IPS-NIHi7 (cell line): ENCODE measurements around the gene CLSTN2.

Experiments
- DNase-seq: peaks from one replicate; pipeline ENCODE4 v3.0.0; 2012; ENCODE audit warnings: mixed read lengths; ENCODE audit errors: extremely low spot score

CLSTN2 gene

DNA sequence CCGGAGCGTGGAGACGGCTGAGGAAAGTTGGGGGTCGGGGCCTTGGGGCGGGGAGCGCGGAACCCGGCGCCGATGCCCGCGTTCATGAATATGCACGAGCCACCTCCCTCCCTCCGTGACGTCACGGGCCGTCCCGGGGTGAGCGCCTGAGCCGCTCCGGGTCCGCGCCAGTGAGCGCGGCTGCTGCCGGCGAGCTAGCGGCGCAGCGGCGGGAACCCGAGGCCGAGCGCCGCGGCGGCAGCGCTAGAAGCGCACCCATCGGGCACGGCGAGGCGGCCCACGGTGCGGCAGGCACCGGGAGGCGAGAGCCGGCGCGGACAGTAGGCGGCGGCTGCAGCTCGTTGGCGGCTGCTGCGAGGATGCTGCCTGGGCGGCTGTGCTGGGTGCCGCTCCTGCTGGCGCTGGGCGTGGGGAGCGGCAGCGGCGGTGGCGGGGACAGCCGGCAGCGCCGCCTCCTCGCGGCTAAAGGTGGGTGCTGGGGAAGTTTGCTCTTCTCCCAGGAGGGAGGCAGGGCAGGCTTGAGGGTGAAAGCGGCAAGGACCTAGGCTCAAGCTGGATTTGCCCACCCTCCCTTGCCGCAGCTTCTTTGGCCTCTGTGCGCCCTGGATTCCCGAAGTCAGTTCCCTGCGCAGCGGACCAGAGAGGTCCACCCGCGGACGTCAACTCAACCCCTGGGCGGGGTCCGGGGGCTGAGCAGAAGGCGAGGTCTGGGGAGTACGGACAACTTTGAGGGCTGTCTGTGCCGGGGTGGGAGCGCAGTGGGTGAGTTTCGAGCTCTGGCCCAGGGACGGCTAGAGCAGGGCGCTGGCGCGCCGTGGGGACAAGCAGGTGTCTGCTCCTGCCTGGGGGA lies at the start of gene CLSTN2:
CLSTN2 (plus strand) TSS at position 170 of the 850 bp plus-strand sequence.
- DNase-seq: peak; percentile 82

DNA sequence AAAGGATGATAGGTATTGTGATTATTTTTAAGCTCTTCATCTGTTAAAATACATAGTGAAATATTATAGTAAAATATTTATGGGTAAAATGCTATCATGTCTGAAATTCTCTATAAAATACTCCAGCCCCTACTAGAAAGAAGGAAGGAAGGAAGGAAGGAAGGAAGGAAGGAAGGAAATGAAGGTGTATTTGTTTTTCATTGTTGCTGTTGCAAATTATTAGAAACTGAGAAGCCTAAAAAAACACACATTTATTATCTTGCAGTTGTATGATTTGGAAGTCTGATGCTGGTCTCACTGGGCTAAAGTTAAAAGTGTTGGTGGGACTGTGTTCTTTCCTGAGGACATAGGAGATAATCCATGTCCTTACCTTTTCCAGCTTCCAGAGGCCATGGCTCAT lies 47.6 kb upstream of the CLSTN2 start:
- no peak for DNase-seq

DNA sequence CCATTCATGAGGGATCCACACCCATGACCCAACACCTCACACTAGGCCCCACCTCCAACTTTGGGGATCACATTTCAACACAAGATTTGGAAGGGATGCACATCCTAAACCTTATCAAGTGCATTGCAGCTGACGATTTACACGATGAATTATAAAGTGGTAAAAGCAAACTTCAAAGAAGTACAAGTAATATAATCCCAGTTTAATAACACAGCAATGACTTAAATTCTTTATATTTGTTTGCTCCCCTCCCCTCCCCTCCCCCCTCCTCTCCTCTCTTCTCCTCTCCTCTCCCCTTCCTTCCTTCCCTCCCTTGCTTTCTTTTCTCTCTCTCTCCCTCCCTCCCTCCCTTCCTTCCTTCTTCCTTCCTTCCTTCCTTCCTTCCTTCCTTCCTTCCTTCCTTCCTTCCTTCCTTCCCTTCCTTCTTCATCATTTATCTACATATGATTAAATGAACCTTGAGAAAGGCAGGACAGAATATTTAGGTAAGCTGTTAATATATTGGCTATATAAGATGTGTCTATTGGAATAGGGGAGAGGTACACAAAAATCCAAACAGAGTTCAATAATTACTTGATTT lies 46.3 kb upstream of the CLSTN2 start:
- DNase-seq: no peak

DNA sequence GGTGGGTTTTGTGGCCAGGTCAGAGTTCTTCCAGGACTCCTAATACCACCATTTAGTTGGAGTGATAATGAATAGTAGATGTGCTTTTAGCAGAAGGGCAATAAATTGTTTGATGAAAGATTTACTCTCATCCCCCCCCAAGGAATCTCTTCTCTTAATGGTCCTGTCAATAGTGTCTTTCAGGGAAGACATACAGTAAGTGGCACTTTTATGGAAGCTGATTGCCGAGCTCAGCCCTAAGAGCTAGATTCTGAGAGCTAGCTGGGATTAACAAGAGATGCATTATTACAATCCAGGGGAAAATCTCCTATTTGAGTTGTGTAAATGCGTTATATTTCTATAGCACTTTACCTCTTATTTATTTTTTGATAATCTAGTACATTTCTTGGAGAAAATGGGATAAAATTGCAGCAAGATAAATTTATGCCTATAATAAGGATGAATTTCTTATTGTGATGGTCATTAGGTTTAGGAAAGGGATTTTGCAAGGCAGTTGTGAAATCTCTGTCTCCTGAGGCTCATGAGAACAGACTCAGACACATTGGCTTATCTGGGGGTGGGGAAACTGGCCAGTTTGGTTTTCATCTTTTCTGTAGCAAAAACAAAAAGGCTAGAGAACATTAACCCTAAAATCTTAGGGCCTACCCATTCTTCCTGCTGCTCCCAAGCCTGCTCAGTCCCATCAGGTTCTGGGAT lies 41.6 kb upstream of the CLSTN2 start:
- no peak for DNase-seq

DNA sequence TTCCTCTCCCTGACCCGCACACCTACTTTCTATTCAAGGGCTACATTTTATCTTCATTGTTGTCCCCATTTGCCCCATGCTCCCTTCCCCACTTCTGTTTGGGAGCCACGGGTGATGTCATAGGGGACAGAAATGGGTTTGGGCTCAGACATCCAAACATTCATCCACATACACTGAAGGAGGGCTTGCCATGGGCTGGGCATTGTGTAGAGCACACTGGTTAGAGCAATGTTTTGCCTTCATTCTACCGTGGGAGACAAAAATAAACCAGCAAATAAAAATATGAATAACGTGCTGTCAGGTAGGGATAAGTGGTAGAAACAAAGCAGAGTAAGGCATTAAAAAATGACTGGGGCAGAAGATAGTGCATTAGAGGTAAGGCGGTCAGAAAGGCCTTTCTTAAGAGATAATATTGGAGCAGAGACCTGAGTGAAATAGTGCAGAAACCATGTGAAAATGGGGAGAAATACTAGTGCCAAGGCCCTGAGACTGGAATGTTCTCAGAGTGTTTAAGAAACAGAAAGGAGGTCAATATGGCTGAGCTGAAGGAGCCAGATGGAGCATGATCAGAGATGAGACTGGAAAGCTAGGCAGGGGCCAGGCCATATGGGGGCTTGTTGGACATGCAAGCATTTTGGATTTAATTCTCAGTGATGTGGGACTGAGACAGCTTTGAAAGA lies 40.9 kb upstream of the CLSTN2 start:
- no peak for DNase-seq

DNA sequence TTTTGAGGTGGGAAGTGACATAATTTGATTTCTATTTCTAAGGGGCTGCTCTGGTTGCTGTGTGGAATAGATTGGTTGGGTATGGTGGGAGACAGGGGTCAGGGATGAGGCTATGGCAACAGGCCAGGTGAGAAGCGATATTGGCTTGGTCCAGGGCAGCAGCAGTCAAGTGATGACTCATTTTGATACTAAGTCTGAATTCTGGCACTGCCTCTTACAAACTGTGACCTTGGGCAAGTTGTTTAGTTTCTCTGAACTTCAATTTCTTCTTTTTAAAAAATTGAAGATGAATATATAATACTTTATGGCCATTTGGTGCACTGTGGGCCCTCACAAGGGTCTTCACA lies 40.4 kb upstream of the CLSTN2 start:
- no peak for DNase-seq

DNA sequence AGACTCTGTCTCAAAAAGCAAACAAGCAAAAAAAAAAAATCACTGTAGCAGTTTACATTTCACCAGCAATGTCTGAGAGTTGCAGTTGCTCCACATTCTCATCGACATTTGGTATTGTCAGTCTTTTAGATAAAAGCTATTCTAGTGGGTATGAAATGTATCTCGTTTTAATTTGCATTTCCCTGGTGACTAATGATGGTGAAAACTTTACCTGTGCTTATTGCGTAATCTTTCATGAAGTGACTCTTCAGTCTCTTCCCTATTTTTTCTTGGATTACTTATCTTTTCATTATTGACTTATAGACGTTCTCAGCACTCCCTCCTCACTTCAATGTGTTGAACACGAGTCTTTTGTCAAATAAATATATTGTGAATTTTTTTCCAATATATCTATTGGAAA lies 37.2 kb upstream of the CLSTN2 start:
- no peak for DNase-seq

DNA sequence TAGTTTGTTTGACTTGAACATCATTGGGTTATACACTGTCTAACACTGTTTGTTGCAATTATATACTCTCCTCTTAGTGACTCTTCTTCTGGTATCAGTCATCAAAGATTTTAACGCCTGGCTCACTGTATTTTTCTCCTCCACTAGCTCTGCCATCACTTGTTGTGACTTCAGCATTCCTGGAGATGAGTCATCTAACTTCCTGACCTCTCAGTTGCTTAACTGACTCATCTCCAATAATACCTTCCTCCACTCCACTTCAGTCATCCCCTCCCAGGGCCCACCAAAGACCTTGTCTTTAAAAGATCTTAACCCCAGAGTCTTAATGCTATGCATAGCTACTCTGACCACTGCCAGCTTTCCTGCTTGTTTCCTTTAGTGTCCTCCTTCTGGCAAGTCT lies 28.6 kb upstream of the CLSTN2 start:
- peak; percentile 56 for DNase-seq

DNA sequence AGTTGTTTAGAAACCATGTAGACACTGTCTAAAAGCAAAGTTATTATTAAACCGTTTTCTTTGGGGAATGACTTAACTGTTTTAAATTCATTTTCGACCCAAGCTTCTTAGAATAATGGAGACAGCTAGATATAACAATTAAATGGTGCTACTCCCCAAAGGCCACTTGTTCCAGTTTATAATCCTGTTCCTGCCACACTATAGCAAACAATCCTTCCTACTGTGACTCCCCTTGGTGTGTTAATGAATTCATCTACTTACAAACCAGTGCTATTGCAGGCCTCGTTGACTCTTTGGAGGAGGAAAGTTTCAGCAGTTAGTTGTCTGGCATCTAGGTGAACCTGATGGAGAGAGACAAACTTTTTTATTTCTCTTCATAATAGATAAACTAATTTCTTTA lies 25.2 kb upstream of the CLSTN2 start:
- peak; percentile 20 for DNase-seq

DNA sequence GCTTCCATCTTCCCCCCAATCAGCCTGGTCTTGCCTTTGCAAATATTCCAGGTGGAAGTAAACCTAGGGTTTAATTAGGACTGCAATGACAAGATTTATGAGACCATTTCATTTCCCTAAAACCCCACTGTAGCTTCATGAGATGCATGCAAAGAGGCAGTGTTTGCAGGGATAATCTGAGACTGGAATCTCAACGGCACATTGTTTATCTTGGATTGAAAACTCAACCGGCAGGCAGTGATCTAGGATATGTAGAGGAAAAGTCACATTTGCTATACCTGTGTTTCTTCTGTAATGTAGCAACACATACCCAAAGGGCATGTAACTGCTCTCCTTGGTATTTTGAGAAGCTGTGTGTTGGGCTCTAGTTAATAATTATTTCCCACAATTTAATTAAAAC lies 18.7 kb upstream of the CLSTN2 start:
- DNase-seq: no peak

DNA sequence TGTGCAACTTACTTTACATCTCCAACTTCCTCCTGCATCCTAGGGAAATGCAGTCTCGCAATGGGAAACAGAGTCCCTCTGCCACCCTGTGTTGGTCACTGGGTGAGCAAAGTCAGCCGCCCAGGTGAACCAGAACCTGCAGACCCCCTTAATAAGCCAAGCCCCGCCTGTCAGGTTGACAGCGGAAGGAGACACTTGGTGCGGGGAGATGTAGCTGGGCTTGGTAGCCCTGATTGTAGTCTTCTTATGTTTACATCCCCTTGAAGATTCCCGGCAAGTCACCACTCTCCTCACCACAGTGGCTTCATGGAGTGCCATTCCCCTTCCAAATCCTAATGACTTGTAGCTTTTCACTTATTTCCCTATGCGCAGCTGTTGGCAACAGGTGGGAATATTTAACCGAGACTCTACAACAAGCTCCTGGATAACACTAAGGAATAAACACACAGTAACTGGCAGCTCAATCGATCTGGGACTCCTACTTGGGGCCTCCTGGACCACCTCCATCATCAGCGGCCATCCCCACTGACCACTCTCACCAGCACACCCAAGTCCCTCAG lies 17.7 kb upstream of the CLSTN2 start:
- DNase-seq: no peak

DNA sequence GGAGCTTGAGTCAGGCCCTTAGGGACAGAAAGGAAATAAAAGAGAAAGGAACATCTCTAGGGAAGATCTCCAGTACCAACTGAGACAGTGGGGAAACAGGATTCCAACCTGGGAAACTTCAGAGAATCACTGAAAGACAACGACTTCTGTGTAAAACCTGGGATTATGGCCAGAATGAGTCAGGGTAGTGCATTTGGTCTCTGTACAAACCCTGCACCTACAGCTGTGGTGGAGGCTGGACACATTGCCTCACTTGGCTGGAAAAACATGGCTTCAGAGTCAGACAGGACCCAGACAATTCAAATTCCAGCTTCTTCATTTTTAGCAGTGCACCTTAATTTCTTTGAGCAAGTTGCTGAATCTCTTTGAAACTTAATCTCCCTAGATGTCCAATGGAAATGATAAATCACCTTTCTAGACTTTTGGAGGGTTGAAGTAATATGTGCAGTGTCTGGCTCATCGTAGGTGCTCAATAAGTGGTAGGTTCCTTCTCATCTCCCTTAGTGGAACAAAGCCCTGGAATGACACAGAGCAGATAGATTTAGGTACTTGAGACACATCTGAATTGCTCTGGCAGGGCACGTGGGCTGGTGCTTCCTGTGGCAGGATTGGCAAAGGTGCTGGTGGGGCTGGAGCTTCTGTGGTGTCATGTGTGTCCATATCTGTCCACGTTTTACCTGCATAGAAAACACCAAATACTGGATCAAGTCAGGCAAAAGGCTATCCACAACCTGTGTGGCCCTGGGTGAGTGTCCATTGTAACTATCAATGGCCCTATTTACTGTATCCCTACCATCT lies 6.1 kb upstream of the CLSTN2 start:
- no peak for DNase-seq

DNA sequence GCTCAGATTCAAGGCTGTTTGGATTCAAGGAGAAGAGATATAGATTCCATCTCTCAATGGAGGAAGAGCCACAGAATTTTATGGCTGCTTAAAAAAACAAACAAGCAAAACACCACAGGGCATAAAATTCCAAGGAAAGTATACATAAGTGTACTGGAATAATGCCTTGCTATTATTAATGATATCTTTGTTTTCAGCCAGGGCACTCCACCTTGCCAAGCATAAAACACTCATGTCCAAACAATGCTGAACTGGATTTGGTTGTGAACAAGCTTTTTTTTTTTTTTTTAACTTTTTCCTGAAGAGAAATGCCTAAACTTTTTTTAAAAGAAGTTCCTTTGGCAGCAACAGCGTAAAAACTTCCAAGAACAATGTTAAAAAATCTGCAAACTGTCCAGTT lies 4.8 kb upstream of the CLSTN2 start:
- no peak for DNase-seq

DNA sequence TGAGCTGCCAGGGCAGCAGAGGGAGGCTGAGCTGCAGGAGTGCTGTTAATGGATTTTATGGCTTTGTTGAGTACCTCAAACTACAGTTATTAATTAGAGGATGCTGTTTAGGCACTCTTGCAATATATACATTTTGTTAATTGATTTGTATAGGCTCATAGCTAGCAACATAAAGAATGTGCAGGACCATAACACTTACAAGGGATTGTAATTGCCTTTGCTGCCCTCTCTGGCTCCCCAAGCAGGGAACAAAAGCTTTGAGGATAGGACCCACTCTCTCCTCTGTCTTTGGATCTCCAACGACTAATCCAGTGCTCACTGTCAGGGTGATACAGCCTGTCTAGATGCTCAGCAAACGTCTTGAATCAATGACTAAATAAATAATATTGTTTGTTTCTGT lies 1.2 kb upstream of the CLSTN2 start:
- no peak for DNase-seq

DNA sequence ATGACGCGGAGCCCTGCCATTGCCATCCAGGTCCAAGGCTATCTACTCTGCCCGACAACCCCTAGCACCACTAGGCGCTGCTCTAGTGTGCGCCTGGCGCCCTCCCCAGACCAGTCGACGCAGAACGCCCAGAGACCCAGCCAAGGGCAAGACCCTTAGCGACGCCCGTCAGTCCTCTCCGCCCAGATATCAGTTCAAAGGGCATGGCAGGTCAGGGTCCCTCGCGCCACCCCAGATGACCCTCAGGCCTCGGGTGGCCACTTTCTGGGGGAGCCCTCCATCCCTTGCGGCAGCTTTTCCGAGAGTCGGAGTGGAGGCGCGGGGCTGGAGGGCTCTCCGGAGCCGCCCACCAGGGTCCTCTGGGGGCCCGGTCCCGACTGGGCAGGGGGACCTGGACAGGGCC lies 371 bp upstream of the CLSTN2 start:
- peak; percentile 93 for DNase-seq

DNA sequence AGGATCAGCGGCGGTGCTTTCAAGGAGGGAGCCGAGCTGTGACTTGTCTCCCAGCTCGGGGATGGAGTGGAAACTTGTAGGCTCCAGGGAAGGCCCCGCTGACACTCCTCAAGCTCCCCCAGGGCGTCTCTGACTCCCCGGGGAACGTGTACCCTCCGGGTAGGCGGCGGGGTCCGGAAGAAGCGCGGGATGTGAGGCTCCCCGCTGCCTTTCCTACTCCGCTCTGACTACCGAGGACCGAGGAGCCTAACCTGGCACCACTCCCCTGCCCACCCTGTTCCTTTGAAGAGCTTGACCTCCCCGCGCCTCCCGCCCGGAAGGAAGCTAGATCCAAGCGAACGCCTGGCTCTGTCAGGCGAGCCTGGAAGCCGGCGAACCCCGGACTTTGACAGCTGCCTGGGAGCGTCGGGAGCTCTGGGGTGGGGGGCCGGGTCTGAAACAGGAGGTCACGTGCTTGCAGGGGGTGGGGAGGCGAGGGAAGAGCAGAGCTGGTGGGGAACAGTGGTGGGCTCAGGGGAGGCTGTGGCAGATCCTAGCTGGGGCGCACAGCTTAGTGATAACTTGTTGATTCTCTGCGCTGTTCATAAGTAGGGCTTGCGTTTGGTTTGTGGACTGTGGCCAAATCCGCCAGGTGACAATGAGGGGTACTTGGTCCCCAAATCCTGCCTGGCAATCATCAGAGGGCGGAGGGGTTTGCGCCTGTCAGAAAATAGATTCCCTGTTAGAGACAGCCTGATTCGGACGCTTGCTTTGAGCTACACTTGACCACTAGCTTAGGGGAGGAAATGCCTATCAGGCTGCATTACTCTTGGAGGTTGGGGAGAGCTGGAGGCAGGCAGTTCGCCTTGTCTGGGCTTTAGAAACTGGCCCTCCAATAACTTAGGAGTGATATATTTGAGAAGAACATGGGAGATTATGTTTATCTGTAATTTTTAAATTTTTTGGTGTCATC lies 1.2 kb downstream of the CLSTN2 start:
- peak; percentile 50 for DNase-seq

DNA sequence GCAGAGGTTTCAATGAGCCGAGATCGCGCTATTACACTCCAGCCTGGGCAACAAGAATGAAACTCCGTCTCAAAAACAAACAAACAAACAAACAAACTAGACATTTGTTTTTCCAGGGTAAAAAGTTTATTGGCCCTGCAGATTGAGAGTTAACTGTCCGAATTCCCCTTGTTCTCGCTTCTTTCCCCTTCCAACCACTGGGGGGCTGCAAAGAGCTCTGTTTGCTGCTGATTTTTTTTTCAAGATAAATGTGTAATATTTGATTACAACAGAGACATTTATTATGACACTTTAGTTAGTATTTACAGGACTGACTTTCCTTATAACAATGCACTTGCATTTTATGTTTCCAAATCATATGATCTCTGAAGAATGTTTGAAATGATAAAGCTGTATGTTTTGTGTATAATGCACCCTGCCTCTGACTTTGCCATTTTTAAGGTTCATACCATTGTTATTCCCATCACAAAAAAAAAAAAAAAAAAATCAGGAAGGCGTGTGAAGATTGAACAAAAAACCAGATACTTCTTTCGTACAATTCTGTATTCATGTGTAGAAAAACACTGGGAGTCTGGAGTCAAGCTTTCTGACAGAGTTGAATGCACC lies 2.8 kb downstream of the CLSTN2 start:
- peak; percentile 46 for DNase-seq

DNA sequence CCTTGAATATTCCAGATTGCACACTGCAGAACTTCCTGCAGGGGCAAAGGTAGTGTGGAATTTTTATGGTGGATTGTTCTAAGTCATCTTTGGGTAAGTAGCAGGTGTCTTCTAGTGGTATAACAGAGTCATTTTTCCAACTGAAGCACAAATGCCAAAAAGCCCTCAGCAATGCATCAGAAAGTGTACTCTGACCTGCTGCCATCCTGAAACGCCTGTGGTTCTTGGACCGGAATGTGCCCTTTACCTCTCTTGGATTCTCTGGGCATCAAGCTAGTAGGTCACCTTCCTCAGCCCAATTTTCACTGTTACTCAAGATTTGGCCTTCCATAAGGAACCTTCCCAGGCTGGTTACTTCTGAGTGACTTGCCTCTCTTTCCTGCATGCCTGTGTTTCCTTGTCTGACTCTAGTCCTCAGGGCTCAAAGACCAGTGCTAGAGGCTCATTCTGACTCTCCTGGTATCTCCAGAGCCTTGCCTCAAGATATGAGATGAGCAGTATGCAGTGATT lies 4.8 kb downstream of the CLSTN2 start:
- no peak for DNase-seq

DNA sequence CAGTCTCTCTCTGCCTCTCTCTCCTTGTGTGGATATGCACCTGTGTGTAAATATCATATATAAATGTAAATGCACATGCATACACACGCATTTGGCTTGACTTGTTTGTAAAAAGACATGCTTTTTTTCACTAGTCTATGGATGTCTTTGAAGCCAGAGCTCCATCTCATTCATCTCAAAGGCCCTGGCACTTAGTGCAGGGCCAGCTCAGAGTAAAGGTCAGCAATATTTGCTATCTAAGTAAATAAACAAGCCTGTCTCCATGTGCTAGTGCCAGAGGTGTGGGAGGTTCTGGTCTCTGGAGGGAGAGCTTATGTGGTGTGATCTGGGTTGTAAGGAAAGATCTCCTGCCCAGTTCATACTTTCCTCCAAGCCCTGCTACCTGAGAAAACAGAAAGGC lies 5.6 kb downstream of the CLSTN2 start:
- no peak for DNase-seq

DNA sequence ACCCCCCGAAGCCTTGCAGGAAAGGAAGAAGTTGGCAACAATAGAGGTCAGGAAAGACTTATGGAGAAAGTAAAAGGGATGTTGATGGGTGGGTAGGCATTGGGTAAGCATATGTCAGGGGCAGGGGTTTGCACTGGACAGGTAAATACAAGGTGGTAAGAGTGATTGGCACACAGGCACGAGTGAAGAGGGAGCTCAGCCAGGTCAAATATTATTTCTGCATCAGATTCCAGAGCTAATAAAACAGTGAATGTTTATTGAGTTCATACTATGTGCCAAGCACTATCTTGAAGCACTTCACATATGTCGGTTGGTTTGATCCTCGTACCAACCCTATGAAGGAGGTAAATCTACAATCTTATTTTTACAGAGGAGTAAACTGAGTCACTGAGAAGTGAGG lies 6.6 kb downstream of the CLSTN2 start:
- DNase-seq: no peak
